Measurements from ENCODE around the gene SPOCK1.
A peak's percentile ranks its signal among the peaks of the same experiment; 100 is the strongest.

SPOCK1 gene

GRCh38 chr5:137328991-137329390 lies 170.1 kb downstream of the SPOCK1 start:
- no peak overlapping the region for H3K4me3 ChIP-seq (ENCODE audit: control insufficient read depth, low read depth, low read length)
- DNase-seq (ENCODE audit: low read depth), result no peak
- TF ChIP-seq CTCF (IDR thresholded peaks at IDR 0.05; ENCODE audit: control insufficient read depth, insufficient read depth, low read depth, low read length, missing control alignments), result no peak

- no peak overlapping the region for H3K4me3 ChIP-seq (ENCODE audit: control insufficient read depth, low read depth, low read length)
- no peak for TF ChIP-seq CTCF (IDR thresholded peaks at IDR 0.05; ENCODE audit: control insufficient read depth, insufficient read depth, low read depth, low read length, missing control alignments)
- DNase-seq (ENCODE audit: low read depth), result no peak
Measured at GRCh38 chr5:137328463-137328862, 170.7 kb downstream of the SPOCK1 start.

GRCh38 chr5:137325721-137326120 lies 173.4 kb downstream of the SPOCK1 start:
- H3K4me3 ChIP-seq (ENCODE audit: control insufficient read depth, low read depth, low read length), result no peak overlapping the region
- no peak for DNase-seq (ENCODE audit: low read depth)
- no peak for TF ChIP-seq CTCF (IDR thresholded peaks at IDR 0.05; ENCODE audit: control insufficient read depth, insufficient read depth, low read depth, low read length, missing control alignments)

GRCh38 chr5:137320056-137321045 lies 178.8 kb downstream of the SPOCK1 start:
- peak; percentile 85 for TF ChIP-seq CTCF (IDR thresholded peaks at IDR 0.05; ENCODE audit: control insufficient read depth, insufficient read depth, low read depth, low read length, missing control alignments)
- H3K4me3 ChIP-seq (ENCODE audit: control insufficient read depth, low read depth, low read length), result no peak overlapping the region
- no peak for DNase-seq (ENCODE audit: low read depth)

GRCh38 chr5:137318027-137318426 lies 181.1 kb downstream of the SPOCK1 start:
- H3K4me3 ChIP-seq (ENCODE audit: control insufficient read depth, low read depth, low read length), result no peak overlapping the region
- TF ChIP-seq CTCF (IDR thresholded peaks at IDR 0.05; ENCODE audit: control insufficient read depth, insufficient read depth, low read depth, low read length, missing control alignments), result no peak
- no peak for DNase-seq (ENCODE audit: low read depth)

- no peak for TF ChIP-seq CTCF (IDR thresholded peaks at IDR 0.05; ENCODE audit: control insufficient read depth, insufficient read depth, low read depth, low read length, missing control alignments)
- DNase-seq (ENCODE audit: low read depth), result no peak
- H3K4me3 ChIP-seq (ENCODE audit: control insufficient read depth, low read depth, low read length), result no peak overlapping the region
Measured at GRCh38 chr5:137316346-137316736, 182.8 kb downstream of the SPOCK1 start.
